C4-2B (cell line): ENCODE data around the gene RPS6KA4.

Experiments
- ZFX ChIP-seq: fragments of 450-650 bp; IDR thresholded peaks from 2 replicates; pipeline ENCODE4 v1.6.1; 2017
- TF ChIP-seq, protein P1 (sequence below): fragments of 450-650 bp; conservative IDR thresholded peaks from 2 replicates; pipeline ENCODE4 v1.5.1; 2017; ENCODE audit warnings: mild to moderate bottlenecking

DNA sequence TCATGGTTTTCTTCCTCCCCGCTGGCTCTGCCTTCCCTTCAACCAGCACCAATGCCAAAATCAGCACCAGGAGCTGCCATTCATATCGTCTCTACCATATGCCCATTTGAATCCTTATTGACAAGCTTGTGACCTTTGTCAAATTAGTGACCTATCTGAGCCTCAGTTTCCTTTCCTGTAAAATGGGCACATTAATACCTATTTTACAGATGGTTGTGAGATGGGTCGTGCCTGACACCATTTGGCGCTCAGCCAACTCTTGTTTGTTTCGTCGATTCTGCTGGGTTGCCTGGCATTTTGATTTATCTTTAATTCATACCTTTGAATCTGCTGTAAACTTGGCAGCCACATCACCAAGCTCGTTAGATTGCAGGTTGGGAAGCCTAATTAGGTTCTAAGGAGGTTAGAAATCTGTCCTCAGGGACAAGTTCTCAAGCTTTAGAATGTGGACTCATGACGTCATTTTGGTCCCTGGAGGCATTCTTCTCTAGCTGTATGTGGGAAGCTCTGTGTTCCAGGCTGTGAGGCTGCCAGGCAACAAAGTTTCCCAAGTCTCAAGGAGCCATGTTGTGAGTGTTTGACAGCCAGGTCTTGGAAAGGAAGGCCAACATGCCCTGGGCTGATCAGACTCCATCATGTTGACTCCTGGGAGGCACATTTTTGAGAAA, 61.0 kb downstream of the RPS6KA4 start:
- TF ChIP-seq, protein P1, sequence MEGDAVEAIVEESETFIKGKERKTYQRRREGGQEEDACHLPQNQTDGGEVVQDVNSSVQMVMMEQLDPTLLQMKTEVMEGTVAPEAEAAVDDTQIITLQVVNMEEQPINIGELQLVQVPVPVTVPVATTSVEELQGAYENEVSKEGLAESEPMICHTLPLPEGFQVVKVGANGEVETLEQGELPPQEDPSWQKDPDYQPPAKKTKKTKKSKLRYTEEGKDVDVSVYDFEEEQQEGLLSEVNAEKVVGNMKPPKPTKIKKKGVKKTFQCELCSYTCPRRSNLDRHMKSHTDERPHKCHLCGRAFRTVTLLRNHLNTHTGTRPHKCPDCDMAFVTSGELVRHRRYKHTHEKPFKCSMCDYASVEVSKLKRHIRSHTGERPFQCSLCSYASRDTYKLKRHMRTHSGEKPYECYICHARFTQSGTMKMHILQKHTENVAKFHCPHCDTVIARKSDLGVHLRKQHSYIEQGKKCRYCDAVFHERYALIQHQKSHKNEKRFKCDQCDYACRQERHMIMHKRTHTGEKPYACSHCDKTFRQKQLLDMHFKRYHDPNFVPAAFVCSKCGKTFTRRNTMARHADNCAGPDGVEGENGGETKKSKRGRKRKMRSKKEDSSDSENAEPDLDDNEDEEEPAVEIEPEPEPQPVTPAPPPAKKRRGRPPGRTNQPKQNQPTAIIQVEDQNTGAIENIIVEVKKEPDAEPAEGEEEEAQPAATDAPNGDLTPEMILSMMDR = no peak
- TF ChIP-seq ZFX = no peak
